K562 (cell line): ENCODE measurements around the gene HES4. TPM values are rescaled to one million over a fixed set of nuclear protein-coding genes. Genes with fewer than 3 reads are reported as not detected.

ENCODE experiments used
- CEBPB ChIP-seq: fragments of 450-650 bp; IDR thresholded peaks from 2 replicates; pipeline ENCODE4 v1.6.1; 2016; ENCODE audit warnings: missing genetic modification characterization, missing compliant biosample characterization
- LCOR ChIP-seq: sonication (generic); formaldehyde crosslinking; IDR thresholded peaks from 2 replicates; pipeline ENCODE4 v1.8.0; 2022; ENCODE audit warnings: mild to moderate bottlenecking, missing genetic modification reagents
- STAT5B ChIP-seq: fragments of 250-450 bp; sonication (Bioruptor Pico); IDR thresholded peaks from 2 replicates; pipeline ENCODE4 v1.8.0; 2021; ENCODE audit warnings: mild to moderate bottlenecking, inconsistent platforms
- TRIM25 ChIP-seq: fragments of 450-650 bp; IDR thresholded peaks from 2 replicates; pipeline ENCODE4 v1.7.0; 2016; ENCODE audit warnings: borderline replicate concordance
- ZNF445 ChIP-seq: fragments of 250-450 bp; sonication (Bioruptor Pico); IDR thresholded peaks from 2 replicates; pipeline ENCODE4 v1.4.0; 2020; ENCODE audit warnings: low read depth, mild to moderate bottlenecking, moderate library complexity
- ZNF830 ChIP-seq: fragments of 250-450 bp; sonication (Bioruptor Pico); IDR thresholded peaks from 2 replicates; pipeline ENCODE4 v1.5.0; 2021; ENCODE audit warnings: mild to moderate bottlenecking
- polyA plus RNA-seq, 8 experiments: library from polyadenylated mRNA; depleted of rRNA in 4 of 8; stranded (reverse) in 5 of 8; unstranded in 3 of 8; fragments of >200 nt; fragmentation: Nextera tagmentation in 2 of 8; fragmentation: Illumina TruSeq in 1 of 8; extraction: Ambion mirVana in 2 of 8; extraction: Trizol in 1 of 8; gene quantifications; 2 replicates each; pipeline versions ENCODE4 v1.2.1 to v1.2.3, GENCODE V29; 2011 to 2014; ENCODE audit warnings: inconsistent platforms in 1 of 8, missing spikeins in 1 of 8
- total RNA-seq, 7 experiments: library from RNA; depleted of rRNA in 6 of 7; stranded (reverse); fragments of >200 nt in 6 of 7; fragmentation: Illumina TruSeq in 2 of 7; extraction: Trizol in 2 of 7; gene quantifications; 2 replicates each; pipeline versions ENCODE4 v1.2.1 to v1.2.3, GENCODE V29; 2011 to 2021; ENCODE audit warnings: low replicate concordance in 1 of 7
- TF ChIP-seq, protein P1 (sequence below), 2 experiments: fragments of 450-650 bp; IDR thresholded peaks; 2 replicates each; pipeline ENCODE4 v1.6.1; 2016; ENCODE audit warnings: mild to moderate bottlenecking in 2 of 2, borderline replicate concordance in 1 of 2, low read depth in 1 of 2, moderate library complexity in 1 of 2

The HES4 gene
- total and polyA plus RNA-seq, 9 of the 15 experiments (the other 6 are each of a cell fraction or from before 2014, with no cell fraction given) = 0.21 to 43.7 (median 5.3) TPM; not detected in 2

DNA sequence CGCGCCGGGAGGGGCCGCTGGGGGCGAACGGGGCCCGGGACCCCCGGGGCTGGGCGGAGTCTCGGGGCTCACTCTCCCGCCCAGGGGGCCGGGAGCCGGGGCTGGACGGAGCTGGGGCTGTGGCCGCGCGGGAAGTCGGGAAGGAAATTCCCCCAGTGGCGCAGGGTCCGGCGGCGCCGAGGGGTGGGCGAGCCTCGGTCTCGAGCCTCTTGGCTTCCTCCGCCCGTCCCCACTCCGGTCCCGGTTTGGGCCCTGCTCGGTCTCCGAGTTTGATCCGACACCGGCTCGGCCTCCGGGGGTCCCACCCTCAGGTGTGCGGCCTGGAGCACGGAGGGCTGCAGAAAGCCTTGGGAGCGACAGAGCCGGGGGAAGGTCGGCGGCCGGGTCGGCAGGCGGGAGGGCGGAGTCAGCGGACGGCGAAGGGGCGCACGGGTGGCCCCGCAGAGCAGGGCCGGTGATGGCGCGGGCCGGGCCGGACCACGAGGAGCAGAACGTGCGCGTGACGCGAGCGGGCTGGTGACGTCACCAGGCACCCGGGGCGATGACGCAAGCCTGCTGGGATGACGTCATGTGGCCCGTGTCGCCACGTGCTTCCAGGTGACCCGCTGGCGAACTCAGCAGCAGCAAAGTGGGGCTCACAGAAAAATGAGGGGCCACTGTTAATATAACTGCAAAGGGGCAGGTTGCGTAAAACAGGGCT lies 610 bp upstream of the HES4 start (continued):
- TF ChIP-seq CEBPB (peak; percentile 98), LCOR (CRISPR knock-in tag) (peak; percentile 95), STAT5B (CRISPR knock-in tag) (no peak), TRIM25 (no peak), ZNF830 (CRISPR knock-in tag) (no peak), ZNF445 (CRISPR knock-in tag) (0 out of 2 replicates have a peak, but pooled peaks have one; percentile 40)
- TF ChIP-seq, protein P1, sequence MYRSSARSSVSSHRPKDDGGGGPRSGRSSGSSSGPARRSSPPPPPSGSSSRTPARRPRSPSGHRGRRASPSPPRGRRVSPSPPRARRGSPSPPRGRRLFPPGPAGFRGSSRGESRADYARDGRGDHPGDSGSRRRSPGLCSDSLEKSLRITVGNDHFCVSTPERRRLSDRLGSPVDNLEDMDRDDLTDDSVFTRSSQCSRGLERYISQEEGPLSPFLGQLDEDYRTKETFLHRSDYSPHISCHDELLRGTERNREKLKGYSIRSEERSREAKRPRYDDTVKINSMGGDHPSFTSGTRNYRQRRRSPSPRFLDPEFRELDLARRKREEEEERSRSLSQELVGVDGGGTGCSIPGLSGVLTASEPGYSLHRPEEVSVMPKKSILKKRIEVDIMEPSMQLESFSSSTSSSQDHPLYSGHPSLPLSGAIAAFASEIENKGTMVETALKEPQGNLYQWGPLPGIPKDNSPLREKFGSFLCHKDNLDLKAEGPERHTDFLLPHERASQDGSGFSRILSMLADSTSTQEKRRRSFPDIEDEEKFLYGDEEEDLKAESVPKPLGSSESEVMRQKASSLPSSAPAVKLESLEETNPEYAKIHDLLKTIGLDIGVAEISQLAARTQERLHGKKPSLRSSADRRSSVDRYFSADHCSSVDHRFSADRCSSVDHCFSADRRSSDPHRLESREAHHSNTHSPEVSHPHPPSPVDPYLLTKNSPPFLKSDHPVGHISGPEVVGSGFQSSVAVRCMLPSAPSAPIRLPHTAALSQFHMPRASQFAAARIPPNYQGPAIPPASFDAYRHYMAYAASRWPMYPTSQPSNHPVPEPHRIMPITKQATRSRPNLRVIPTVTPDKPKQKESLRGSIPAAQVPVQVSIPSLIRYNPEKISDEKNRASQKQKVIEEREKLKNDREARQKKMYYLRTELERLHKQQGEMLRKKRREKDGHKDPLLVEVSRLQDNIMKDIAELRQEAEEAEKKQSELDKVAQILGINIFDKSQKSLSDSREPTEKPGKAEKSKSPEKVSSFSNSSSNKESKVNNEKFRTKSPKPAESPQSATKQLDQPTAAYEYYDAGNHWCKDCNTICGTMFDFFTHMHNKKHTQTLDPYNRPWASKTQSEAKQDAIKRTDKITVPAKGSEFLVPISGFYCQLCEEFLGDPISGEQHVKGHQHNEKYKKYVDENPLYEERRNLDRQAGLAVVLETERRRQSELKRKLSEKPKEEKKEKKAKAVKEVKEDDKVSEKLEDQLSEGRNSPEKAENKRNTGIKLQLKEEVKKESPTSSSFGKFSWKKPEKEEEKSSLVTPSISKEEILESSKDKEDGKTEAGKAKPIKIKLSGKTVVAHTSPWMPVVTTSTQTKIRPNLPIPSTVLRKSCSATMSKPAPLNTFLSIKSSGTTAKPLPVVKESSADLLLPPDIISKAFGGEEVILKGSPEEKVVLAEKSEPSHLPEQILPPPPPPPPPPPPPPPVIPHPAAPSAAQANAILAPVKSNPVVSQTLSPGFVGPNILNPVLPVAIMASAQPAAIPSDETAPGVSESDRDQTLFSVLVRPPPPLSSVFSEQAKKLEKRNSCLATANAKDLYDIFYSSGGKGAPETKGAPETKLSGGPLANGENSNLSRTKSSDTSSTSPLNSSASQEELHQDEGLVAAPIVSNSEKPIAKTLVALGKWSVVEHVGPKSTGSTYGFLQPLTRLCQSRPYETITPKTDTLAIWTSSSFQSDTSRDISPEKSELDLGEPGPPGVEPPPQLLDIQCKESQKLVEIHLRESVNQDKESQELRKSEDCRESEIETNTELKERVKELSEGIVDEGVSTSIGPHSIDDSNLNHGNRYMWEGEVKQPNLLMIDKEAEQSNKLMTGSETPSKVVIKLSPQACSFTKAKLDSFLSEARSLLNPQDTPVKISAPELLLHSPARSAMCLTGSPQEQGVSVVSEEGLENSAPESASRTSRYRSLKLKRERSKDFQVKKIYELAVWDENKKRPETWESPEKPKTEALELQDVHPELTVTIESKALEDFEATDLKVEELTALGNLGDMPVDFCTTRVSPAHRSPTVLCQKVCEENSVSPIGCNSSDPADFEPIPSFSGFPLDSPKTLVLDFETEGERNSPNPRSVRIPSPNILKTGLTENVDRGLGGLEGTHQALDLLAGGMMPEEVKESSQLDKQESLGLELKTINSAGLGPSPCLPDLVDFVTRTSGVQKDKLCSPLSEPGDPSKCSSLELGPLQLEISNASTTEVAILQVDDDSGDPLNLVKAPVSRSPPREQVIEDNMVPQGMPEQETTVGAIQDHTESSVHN (IDR thresholded peaks at IDR 0.05; ENCODE audit: borderline replicate concordance in 1 of 2, low read depth in 1 of 2) = peak in 1 of 2 experiments; percentile 92; a peak in 2 of 4 replicates
